ENCODE data around the gene NDUFB3. TPM values are rescaled to one million over a fixed set of nuclear protein-coding genes. Genes with fewer than 3 reads are reported as not detected.

NDUFB3 gene
- total and polyA plus RNA-seq, 2 donors (not counting 3 experiments of a cell fraction or from before 2014, with no cell fraction given) = 65.6 to 96.7 TPM

DNA sequence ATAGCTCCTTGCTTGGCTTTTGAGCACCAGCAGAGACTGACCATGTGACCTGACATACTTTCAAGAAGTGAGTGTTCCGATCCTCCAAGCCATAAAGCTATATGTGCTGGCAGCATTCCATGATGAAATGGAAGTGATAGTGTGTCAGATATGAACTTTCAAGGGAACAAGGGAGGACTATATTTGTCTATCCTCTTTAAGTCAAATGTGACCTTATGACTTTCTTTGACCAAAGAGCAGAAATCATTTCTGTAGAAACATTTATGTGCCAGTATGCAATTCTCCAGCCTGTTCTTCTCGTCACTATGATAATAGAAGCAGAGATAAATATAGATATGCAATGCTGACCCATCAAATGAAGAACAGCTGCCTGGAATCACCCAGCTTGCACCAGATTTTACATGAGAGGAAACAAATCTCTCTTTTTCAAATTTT, 14.7 kb upstream of the NDUFB3 start:
- TF ChIP-seq, protein P1, sequence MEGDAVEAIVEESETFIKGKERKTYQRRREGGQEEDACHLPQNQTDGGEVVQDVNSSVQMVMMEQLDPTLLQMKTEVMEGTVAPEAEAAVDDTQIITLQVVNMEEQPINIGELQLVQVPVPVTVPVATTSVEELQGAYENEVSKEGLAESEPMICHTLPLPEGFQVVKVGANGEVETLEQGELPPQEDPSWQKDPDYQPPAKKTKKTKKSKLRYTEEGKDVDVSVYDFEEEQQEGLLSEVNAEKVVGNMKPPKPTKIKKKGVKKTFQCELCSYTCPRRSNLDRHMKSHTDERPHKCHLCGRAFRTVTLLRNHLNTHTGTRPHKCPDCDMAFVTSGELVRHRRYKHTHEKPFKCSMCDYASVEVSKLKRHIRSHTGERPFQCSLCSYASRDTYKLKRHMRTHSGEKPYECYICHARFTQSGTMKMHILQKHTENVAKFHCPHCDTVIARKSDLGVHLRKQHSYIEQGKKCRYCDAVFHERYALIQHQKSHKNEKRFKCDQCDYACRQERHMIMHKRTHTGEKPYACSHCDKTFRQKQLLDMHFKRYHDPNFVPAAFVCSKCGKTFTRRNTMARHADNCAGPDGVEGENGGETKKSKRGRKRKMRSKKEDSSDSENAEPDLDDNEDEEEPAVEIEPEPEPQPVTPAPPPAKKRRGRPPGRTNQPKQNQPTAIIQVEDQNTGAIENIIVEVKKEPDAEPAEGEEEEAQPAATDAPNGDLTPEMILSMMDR (IDR thresholded peaks at IDR 0.05; ENCODE audit: extremely low read depth in 1 of 2, insufficient read depth in 1 of 2, low read depth in 1 of 2, low read length in 2 of 2) = no peak
- TF ChIP-seq FOS (IDR thresholded peaks at IDR 0.05; ENCODE audit: borderline replicate concordance, insufficient read depth, low read length) = no peak
- DNase-seq (ENCODE audit: low read depth, low spot score) (no peak), FAIRE-seq (no peak)
- peaks cover 66% of the 10 kb centered on the region for H3K79me2 ChIP-seq (ENCODE audit: control insufficient read depth, insufficient read depth, low read length)
- H3K27ac ChIP-seq (ENCODE audit: insufficient read depth, low read depth, low read length) = no peak overlapping the region
- dilution Hi-C loops (cut with MboI; ENCODE audit: extremely low pct_ligation_motif_present, low sequenced_read_pairs) = no loop called here
- ChIA-PET POLR2A (no interaction called here), CTCF (interaction anchor here (1.4 to 2.9 kb wide), 3 partner anchors 11 to 152 kb away, joined by 4 to 17 read pairs (median 11); no protein-coding TSS in a partner anchor)
- no peak overlapping the region for H2AFZ ChIP-seq (ENCODE audit: low read depth, low read length)
- no peaks in the 10 kb centered on the region for H3K9me1 ChIP-seq (replicated peaks; ENCODE audit: control insufficient read depth, extremely low read depth, insufficient read depth, low read length)
- no peak overlapping the region for H3K9ac ChIP-seq (replicated peaks; ENCODE audit: extremely low read depth, insufficient read depth, low read length)
- peaks cover 5% of the 10 kb centered on the region for H3K4me1 ChIP-seq (ENCODE audit: control insufficient read depth, extremely low read depth, insufficient read depth, low read length)
- no peaks in the 10 kb centered on the region for H4K20me1 ChIP-seq (replicated peaks; ENCODE audit: control insufficient read depth, extremely low read depth, insufficient read depth, low read length)
- intact Hi-C loops (cut with micrococcal nuclease) = no loop called here
- H3K36me3 ChIP-seq (ENCODE audit: control insufficient read depth in 2 of 2, extremely low read depth in 1 of 2, insufficient read depth in 2 of 2, low read length in 2 of 2) = no peaks in the 10 kb centered on the region
- no peak overlapping the region for H3K4me3 ChIP-seq (replicated peaks in 1 of 3; ENCODE audit: insufficient read depth in 1 of 3, low read depth in 1 of 3, low read length in 3 of 3)
- H3K9me3 ChIP-seq (replicated peaks; ENCODE audit: control insufficient read depth, insufficient read depth, low read length) = no peaks in the 10 kb centered on the region
- H3K27me3 ChIP-seq (ENCODE audit: control insufficient read depth in 2 of 2, insufficient read depth in 2 of 2, low read length in 2 of 2) = no peaks in the 10 kb centered on the region
- BruUV-seq (replicated peaks) = no TSS peak
- no peak overlapping the region for H3K4me2 ChIP-seq (ENCODE audit: insufficient read depth, low read length)

DNA sequence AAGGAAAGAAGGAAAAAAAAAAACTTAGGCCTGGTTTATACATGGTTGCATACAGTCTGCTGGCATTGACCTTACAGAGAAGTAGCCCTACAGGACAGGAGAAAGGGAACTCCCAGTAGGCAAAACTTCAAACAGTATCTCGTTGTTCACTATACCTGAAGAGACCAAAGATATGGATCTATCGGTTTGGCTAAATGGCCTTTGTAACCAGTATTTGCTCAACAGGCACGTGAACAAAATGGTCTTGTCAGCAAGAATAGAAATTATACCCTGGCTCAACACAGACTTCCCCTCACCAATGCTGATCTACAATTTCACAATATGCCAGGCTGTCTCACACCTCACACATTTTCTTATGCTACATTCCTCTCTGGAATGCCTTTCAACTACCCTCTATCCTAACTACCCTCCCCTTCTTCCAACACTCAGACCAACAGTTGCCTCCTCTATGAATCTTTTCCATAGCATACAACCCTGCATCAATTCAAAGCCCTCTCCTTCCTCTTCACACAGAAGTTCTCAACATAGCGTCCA, 14.0 kb upstream of the NDUFB3 start:
- Histone ChIP-seq H2AFZ (ENCODE audit: low read depth, low read length) (no peak overlapping the region), H3K9ac (replicated peaks; ENCODE audit: extremely low read depth, insufficient read depth, low read length) (no peak overlapping the region), H3K27me3 (ENCODE audit: control insufficient read depth in 2 of 2, insufficient read depth in 2 of 2, low read length in 2 of 2) (no peaks in the 10 kb centered on the region), H3K4me2 (ENCODE audit: insufficient read depth, low read length) (no peak overlapping the region), H3K9me3 (replicated peaks; ENCODE audit: control insufficient read depth, insufficient read depth, low read length) (no peaks in the 10 kb centered on the region), H3K4me1 (ENCODE audit: control insufficient read depth, extremely low read depth, insufficient read depth, low read length) (peaks cover 2% of the 10 kb centered on the region), H4K20me1 (replicated peaks; ENCODE audit: control insufficient read depth, extremely low read depth, insufficient read depth, low read length) (no peaks in the 10 kb centered on the region), H3K4me3 (replicated peaks in 1 of 3; ENCODE audit: insufficient read depth in 1 of 3, low read depth in 1 of 3, low read length in 3 of 3) (no peak overlapping the region), H3K36me3 (ENCODE audit: control insufficient read depth in 2 of 2, extremely low read depth in 1 of 2, insufficient read depth in 2 of 2, low read length in 2 of 2) (no peaks in the 10 kb centered on the region), H3K27ac (ENCODE audit: insufficient read depth, low read depth, low read length) (no peak overlapping the region), H3K9me1 (replicated peaks; ENCODE audit: control insufficient read depth, extremely low read depth, insufficient read depth, low read length) (no peaks in the 10 kb centered on the region), H3K79me2 (ENCODE audit: control insufficient read depth, insufficient read depth, low read length) (peaks cover 60% of the 10 kb centered on the region)
- intact Hi-C loops (cut with micrococcal nuclease) = no loop called here
- TF ChIP-seq, protein P2, sequence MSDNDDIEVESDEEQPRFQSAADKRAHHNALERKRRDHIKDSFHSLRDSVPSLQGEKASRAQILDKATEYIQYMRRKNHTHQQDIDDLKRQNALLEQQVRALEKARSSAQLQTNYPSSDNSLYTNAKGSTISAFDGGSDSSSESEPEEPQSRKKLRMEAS (IDR thresholded peaks at IDR 0.05; ENCODE audit: insufficient read depth, insufficient read length) = no peak
- TF ChIP-seq POLR2A (IDR thresholded peaks at IDR 0.05; ENCODE audit: low read depth, low read length) (no peak), JUN (IDR thresholded peaks at IDR 0.05; ENCODE audit: borderline replicate concordance, insufficient read depth, insufficient read length, low read depth) (no peak), FOS (IDR thresholded peaks at IDR 0.05; ENCODE audit: borderline replicate concordance, insufficient read depth, low read length) (no peak), POLR2AphosphoS5 (IDR thresholded peaks at IDR 0.05; ENCODE audit: insufficient read depth, low read depth, low read length) (no peak), GATA2 (IDR thresholded peaks at IDR 0.05; ENCODE audit: insufficient read depth, insufficient read length, low read depth, low read length) (no peak), EZH2 (IDR thresholded peaks at IDR 0.05; ENCODE audit: borderline replicate concordance, low read depth, low read length, severe bottlenecking) (no peak), MYC (IDR thresholded peaks at IDR 0.05; ENCODE audit: low read depth, low read length) (no peak)
- TF ChIP-seq, protein P1 (IDR thresholded peaks at IDR 0.05; ENCODE audit: extremely low read depth in 1 of 2, insufficient read depth in 1 of 2, low read depth in 1 of 2, low read length in 2 of 2) = no peak
- FAIRE-seq (no peak), DNase-seq (ENCODE audit: low read depth, low spot score) (no peak)
- no TSS peak for BruUV-seq (replicated peaks)
- ChIA-PET CTCF (interaction anchor here (1.4 to 2.9 kb wide), 2 partner anchors 10 to 152 kb away, joined by 4 to 17 read pairs; no protein-coding TSS in a partner anchor), POLR2A (no interaction called here)
- dilution Hi-C loops (cut with MboI; ENCODE audit: extremely low pct_ligation_motif_present, low sequenced_read_pairs) = no loop called here
